Measurements from ENCODE around the gene CYB561.

Gene CYB561

GRCh38 chr17:63407741-63408330 is 38.3 kb downstream of the CYB561 start:
- no peaks in the 10 kb centered on the region for H3F3A ChIP-seq (ENCODE audit: low read depth)
- no peaks in the 10 kb centered on the region for H3K4me1 ChIP-seq (ENCODE audit: insufficient read depth, low read length, poor library complexity, severe bottlenecking)
- H3K9ac ChIP-seq (ENCODE audit: low read depth, low read length, poor library complexity, severe bottlenecking) = no peak overlapping the region
- H3K36me3 ChIP-seq (ENCODE audit: insufficient read depth, low read length) = no peaks in the 10 kb centered on the region
- H3K9me3 ChIP-seq (ENCODE audit: insufficient read depth, low read depth, low read length) = no peaks in the 10 kb centered on the region
- no peak overlapping the region for H3K4me2 ChIP-seq (ENCODE audit: low read depth, low read length, poor library complexity, severe bottlenecking)
- TF ChIP-seq, protein P1, sequence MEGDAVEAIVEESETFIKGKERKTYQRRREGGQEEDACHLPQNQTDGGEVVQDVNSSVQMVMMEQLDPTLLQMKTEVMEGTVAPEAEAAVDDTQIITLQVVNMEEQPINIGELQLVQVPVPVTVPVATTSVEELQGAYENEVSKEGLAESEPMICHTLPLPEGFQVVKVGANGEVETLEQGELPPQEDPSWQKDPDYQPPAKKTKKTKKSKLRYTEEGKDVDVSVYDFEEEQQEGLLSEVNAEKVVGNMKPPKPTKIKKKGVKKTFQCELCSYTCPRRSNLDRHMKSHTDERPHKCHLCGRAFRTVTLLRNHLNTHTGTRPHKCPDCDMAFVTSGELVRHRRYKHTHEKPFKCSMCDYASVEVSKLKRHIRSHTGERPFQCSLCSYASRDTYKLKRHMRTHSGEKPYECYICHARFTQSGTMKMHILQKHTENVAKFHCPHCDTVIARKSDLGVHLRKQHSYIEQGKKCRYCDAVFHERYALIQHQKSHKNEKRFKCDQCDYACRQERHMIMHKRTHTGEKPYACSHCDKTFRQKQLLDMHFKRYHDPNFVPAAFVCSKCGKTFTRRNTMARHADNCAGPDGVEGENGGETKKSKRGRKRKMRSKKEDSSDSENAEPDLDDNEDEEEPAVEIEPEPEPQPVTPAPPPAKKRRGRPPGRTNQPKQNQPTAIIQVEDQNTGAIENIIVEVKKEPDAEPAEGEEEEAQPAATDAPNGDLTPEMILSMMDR (conservative IDR thresholded peaks at IDR 0.05; ENCODE audit: low read length) = no peak
- TF ChIP-seq EZH2phosphoT487 (IDR thresholded peaks at IDR 0.05; ENCODE audit: borderline replicate concordance) = no peak
- H3K27me3 ChIP-seq (ENCODE audit: insufficient read depth, low read length, poor library complexity, severe bottlenecking) = no peaks in the 10 kb centered on the region
- H3K4me3 ChIP-seq (ENCODE audit: low read length, poor library complexity, severe bottlenecking) = no peak overlapping the region
- H3K79me2 ChIP-seq (ENCODE audit: insufficient read depth, low read length) = no peaks in the 10 kb centered on the region
- H2AFZ ChIP-seq (ENCODE audit: low read length) = no peak overlapping the region
- no peaks in the 10 kb centered on the region for H3K9me2 ChIP-seq (replicated peaks; ENCODE audit: low read depth, low read length)
- H4K20me1 ChIP-seq (ENCODE audit: insufficient read depth, low read length, poor library complexity, severe bottlenecking) = no peaks in the 10 kb centered on the region

- Histone ChIP-seq H3K4me3 (ENCODE audit: low read length, poor library complexity, severe bottlenecking) (no peak overlapping the region), H3K9me3 (ENCODE audit: insufficient read depth, low read depth, low read length) (no peaks in the 10 kb centered on the region), H3K9ac (ENCODE audit: low read depth, low read length, poor library complexity, severe bottlenecking) (no peak overlapping the region), H3K4me2 (ENCODE audit: low read depth, low read length, poor library complexity, severe bottlenecking) (no peak overlapping the region), H3K27me3 (ENCODE audit: insufficient read depth, low read length, poor library complexity, severe bottlenecking) (no peaks in the 10 kb centered on the region), H2AFZ (ENCODE audit: low read length) (no peak overlapping the region), H4K20me1 (ENCODE audit: insufficient read depth, low read length, poor library complexity, severe bottlenecking) (no peaks in the 10 kb centered on the region), H3K4me1 (ENCODE audit: insufficient read depth, low read length, poor library complexity, severe bottlenecking) (no peaks in the 10 kb centered on the region), H3F3A (ENCODE audit: low read depth) (no peaks in the 10 kb centered on the region), H3K79me2 (ENCODE audit: insufficient read depth, low read length) (no peaks in the 10 kb centered on the region), H3K36me3 (ENCODE audit: insufficient read depth, low read length) (no peaks in the 10 kb centered on the region), H3K9me2 (replicated peaks; ENCODE audit: low read depth, low read length) (no peaks in the 10 kb centered on the region)
- TF ChIP-seq, protein P1 (conservative IDR thresholded peaks at IDR 0.05; ENCODE audit: low read length) = peak; percentile 92
- no peak for TF ChIP-seq EZH2phosphoT487 (IDR thresholded peaks at IDR 0.05; ENCODE audit: borderline replicate concordance)
Measured at GRCh38 chr17:63406689-63407330, 39.3 kb downstream of the CYB561 start.

GRCh38 chr17:63405741-63406261 is 40.3 kb downstream of the CYB561 start:
- H3K9ac ChIP-seq (ENCODE audit: low read depth, low read length, poor library complexity, severe bottlenecking) = no peak overlapping the region
- H3K4me1 ChIP-seq (ENCODE audit: insufficient read depth, low read length, poor library complexity, severe bottlenecking) = no peaks in the 10 kb centered on the region
- H3F3A ChIP-seq (ENCODE audit: low read depth) = no peaks in the 10 kb centered on the region
- H3K27me3 ChIP-seq (ENCODE audit: insufficient read depth, low read length, poor library complexity, severe bottlenecking) = no peaks in the 10 kb centered on the region
- no peak overlapping the region for H2AFZ ChIP-seq (ENCODE audit: low read length)
- no peak overlapping the region for H3K4me3 ChIP-seq (ENCODE audit: low read length, poor library complexity, severe bottlenecking)
- no peaks in the 10 kb centered on the region for H3K36me3 ChIP-seq (ENCODE audit: insufficient read depth, low read length)
- TF ChIP-seq EZH2phosphoT487 (IDR thresholded peaks at IDR 0.05; ENCODE audit: borderline replicate concordance) = no peak
- TF ChIP-seq, protein P1 (conservative IDR thresholded peaks at IDR 0.05; ENCODE audit: low read length) = peak; percentile 86
- H3K9me2 ChIP-seq (replicated peaks; ENCODE audit: low read depth, low read length) = no peaks in the 10 kb centered on the region
- H4K20me1 ChIP-seq (ENCODE audit: insufficient read depth, low read length, poor library complexity, severe bottlenecking) = no peaks in the 10 kb centered on the region
- H3K4me2 ChIP-seq (ENCODE audit: low read depth, low read length, poor library complexity, severe bottlenecking) = no peak overlapping the region
- no peaks in the 10 kb centered on the region for H3K9me3 ChIP-seq (ENCODE audit: insufficient read depth, low read depth, low read length)
- no peaks in the 10 kb centered on the region for H3K79me2 ChIP-seq (ENCODE audit: insufficient read depth, low read length)

All from Loucy (cell line).